Ishikawa (cell line): ENCODE results near the gene DEXI.

ENCODE experiments used
- CEBPB ChIP-seq: IDR thresholded peaks from 2 replicates; pipeline ENCODE4 v1.6.1; 2012
- EGR1 ChIP-seq: IDR thresholded peaks from 2 replicates; pipeline ENCODE4 v1.6.1; 2012
- EP300 ChIP-seq: IDR thresholded peaks from 2 replicates; pipeline ENCODE4 v1.6.1; 2012; ENCODE audit warnings: borderline replicate concordance
- FOXM1 ChIP-seq: IDR thresholded peaks from 2 replicates; pipeline ENCODE4 v1.6.1; 2012; ENCODE audit warnings: low read depth, borderline replicate concordance
- MAX ChIP-seq: IDR thresholded peaks from 2 replicates; pipeline ENCODE4 v1.6.1; 2012
- NFIC ChIP-seq: IDR thresholded peaks from 2 replicates; pipeline ENCODE4 v1.6.1; 2012
- RAD21 ChIP-seq: IDR thresholded peaks from 2 replicates; pipeline ENCODE4 v1.6.1; 2012; ENCODE audit warnings: low read depth
- REST ChIP-seq: IDR thresholded peaks from 2 replicates; pipeline ENCODE4 v1.6.1; 2012; ENCODE audit warnings: low read depth, mild to moderate bottlenecking
- TAF1 ChIP-seq: IDR thresholded peaks from 2 replicates; pipeline ENCODE4 v1.6.1; 2012; ENCODE audit warnings: low read depth, mild to moderate bottlenecking
- TCF12 ChIP-seq: IDR thresholded peaks from 2 replicates; pipeline ENCODE4 v1.6.1; 2012; ENCODE audit warnings: low read depth
- TEAD4 ChIP-seq: IDR thresholded peaks from 2 replicates; pipeline ENCODE4 v1.6.1; 2012
- ZBTB7A ChIP-seq: IDR thresholded peaks from 2 replicates; pipeline ENCODE4 v1.6.1; 2012; ENCODE audit warnings: low read depth

GRCh38 chr16:10972108-10972818 lies 30.0 kb upstream of the DEXI start:
- TF ChIP-seq EP300 (no peak), CEBPB (no peak), RAD21 (no peak), TAF1 (no peak), REST (no peak), FOXM1 (no peak), TEAD4 (no peak), EGR1 (no peak), TCF12 (no peak), ZBTB7A (no peak), MAX (no peak), NFIC (no peak)
